Right lobe of liver (tissue), 4 donors: ENCODE results near the gene PDZD7.

Experiments
- CTCF ChIP-seq, 4 donors: fragments of 200-600 bp in 3 of 4; fragments of 450-650 bp in 1 of 4; IDR thresholded peaks; one replicate each; pipeline versions ENCODE4 v1.5.1 to v1.8.0; 2016 to 2022; ENCODE audit warnings: antibody characterized with exemption in 4 of 4, mild to moderate bottlenecking in 2 of 4
- POLR2A ChIP-seq: fragments of 450-650 bp; IDR thresholded peaks from one replicate; pipeline ENCODE4 v1.6.1; 2017; ENCODE audit warnings: antibody characterized with exemption, mild to moderate bottlenecking
- donor health status: DM: no; HTN: no; CAD: no.
- donor health status: DM: no; HTN: no; CAD: no.
- donor health status: DM: no; HTN: yes; CAD: no.

GRCh38 chr10:101000127-101000914 lies 30.6 kb downstream of the PDZD7 start:
- TF ChIP-seq CTCF (IDR thresholded peaks at IDR 0.05) = no peak
- no peak for TF ChIP-seq POLR2A
